GM18505 (cell line): ENCODE data around the gene CAMTA1.

Experiments
- ATAC-seq: cut with Tn5 transposase; IDR thresholded peaks from one replicate; pipeline ENCODE4 v1.9.1; 2021; ENCODE audit not compliant: unreplicated experiment
- POLR2A ChIP-seq: IDR thresholded peaks from 4 replicates; pipeline ENCODE4 v1.6.1; 2011; ENCODE audit warnings: borderline replicate concordance; ENCODE audit not compliant: insufficient read depth, insufficient read length; ENCODE audit errors: extremely low read depth

The CAMTA1 gene

GRCh38 chr1:7667625-7668218 is 882.5 kb downstream of the CAMTA1 start:
- TF ChIP-seq POLR2A, result no peak
- ATAC-seq, result no peak

DNA sequence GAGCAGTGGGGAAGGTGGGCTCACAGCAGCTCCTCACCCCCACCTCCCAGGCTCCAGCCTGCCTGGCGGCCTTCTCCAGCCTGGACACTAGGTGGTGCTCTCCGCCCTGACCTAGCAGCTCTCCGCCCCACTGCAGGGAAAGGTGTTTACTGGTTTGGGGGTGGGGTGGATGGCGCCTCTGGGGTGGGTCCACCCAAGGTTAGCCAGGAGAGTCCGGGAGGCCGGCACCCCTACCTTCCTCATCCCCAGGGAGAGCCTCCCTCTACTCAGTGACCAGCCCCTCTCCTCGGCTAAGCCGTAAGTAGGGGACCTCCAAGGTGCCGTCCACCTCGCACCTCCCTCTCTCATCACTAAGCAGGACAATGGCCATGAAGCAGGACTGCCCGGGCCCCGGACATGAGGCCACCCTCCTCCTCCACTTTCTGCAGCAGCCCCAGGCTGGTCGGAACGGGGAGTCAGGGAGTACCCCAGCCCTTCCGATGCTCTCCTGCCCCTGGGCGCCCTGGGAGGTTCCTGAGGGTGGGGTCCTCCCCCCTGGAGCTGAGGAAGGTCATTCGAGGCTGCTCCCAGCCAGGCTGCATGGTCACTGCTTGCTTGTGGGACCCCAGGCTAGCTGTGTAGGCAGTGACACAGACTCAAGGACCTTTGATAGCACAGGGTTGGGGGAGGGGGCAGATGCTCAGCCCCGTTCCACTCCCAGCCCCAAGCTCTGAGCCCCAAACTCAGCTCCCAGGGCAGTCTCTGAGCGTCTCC is 884.5 kb downstream of the CAMTA1 start:
- TF ChIP-seq POLR2A, result no peak
- ATAC-seq, result no peak

GRCh38 chr1:7670334-7671145 is 885.3 kb downstream of the CAMTA1 start:
- ATAC-seq, result no peak
- no peak for TF ChIP-seq POLR2A

GRCh38 chr1:7671146-7671465 is 885.9 kb downstream of the CAMTA1 start:
- ATAC-seq, result no peak
- no peak for TF ChIP-seq POLR2A

DNA sequence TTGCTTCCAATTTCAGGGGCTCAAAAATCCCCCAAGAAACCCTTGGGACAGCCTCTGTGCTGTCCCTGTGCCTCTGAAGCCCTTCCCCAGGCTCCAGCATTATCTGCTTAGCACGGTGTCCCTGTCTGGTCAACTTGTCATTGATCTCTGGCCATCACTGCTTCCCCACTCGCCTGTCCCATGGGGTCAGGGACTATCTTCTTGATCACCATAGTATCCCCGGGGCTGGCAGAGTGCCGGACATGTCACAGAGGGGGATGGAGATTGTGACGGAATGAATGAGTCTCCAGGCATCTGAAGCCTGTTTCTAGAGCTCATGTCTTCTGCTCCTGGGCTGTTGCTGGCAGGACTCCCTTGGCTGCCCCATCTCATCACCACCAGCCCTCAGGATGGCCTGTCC is 886.4 kb downstream of the CAMTA1 start:
- TF ChIP-seq POLR2A, result no peak
- ATAC-seq, result no peak

DNA sequence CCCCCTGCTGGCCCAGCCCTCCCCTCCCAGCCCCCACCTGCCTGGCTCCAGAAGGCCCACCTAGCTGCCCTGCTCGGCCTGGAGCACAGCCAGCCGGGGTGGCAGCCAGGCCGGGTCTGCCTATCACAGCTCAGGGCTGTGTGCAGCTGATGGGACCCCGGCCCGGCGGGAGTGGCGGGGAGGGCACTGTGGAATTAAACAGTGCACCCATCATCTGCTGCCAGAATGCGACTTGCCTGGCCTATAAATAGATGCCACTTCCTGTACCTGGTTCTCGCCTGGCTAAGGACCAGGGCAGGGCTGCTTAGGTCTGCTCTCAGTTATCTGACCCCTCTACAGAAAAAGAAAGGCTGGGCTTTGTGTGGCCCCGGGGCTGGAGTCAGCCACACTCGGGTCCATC is 887.6 kb downstream of the CAMTA1 start:
- no peak for TF ChIP-seq POLR2A
- no peak for ATAC-seq

DNA sequence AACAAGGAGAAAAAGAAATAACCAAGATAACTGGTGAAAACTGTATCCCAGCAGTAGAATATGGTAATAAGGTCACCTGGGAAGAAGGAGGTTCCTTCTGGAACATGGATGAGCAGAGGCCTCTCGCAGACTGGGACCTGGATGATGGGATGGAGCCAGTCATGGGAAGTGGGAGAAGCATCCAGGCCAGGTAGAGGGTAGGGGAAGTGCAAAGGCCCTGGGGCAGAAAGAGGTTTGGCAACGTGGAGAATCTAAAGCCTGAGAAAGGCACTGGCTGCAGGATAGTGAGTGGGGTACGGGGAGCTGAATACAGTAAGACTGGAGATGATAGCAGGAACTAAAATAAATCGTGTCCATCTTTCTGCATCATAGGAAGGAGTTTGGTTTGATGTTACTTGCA is 889.7 kb downstream of the CAMTA1 start:
- TF ChIP-seq POLR2A, result no peak
- no peak for ATAC-seq

DNA sequence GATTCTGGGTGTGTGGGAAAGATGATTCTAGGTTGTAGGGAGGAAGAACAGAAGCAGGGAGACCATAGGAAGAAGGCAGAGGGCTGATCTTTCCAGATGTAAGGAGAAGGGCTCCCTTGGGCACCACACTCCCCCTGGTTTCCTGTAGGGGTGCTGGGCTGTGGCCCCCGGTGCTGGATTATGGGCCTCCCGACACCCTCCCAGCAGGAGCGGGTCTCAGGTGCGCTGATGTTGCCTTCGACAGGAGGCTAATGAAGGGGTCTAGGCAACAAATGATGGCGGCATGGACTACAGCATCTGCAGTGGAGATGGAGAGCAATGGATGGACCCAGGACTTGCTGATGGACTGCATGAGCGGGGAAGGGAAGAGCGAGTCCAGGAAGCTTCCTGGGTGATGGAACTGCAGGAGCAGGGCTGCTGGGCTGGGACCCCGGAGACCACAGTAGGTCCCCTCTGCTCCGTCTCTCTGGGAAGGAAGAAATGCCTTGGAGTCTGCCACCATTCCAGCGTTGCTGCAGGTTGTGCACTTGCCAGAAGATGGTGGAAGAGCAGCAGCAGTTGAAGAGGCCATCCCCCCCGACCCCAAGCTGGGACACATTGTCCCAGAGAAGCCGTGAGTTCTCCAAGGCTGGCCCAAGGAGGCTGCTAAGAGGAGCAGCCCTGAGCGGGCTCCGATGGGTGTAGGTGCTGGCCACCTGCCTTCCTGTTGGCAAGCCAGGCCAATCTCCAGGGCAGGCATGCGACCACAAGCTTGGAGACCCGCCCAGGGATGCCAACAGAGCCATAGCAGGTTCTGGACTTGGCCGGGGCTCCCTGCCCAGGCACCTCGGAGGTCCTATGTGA is 890.4 kb downstream of the CAMTA1 start:
- no peak for ATAC-seq
- no peak for TF ChIP-seq POLR2A

GRCh38 chr1:7676274-7676945 is 891.2 kb downstream of the CAMTA1 start:
- TF ChIP-seq POLR2A, result no peak
- no peak for ATAC-seq

GRCh38 chr1:7677111-7677510 is 891.9 kb downstream of the CAMTA1 start:
- no peak for ATAC-seq
- TF ChIP-seq POLR2A, result no peak

GRCh38 chr1:7677815-7678214 is 892.6 kb downstream of the CAMTA1 start:
- ATAC-seq, result no peak
- TF ChIP-seq POLR2A, result no peak

- ATAC-seq, result no peak
Observed at GRCh38 chr1:7678491-7679158, 893.4 kb downstream of the CAMTA1 start.

More at GRCh38 chr1:7678491-7679158, 893.4 kb downstream of the CAMTA1 start:
- TF ChIP-seq POLR2A, result no peak
